Breast epithelium (tissue), 4 donors: ENCODE results near the gene MSL1. TPM values are rescaled to one million over a fixed set of nuclear protein-coding genes. Genes with fewer than 3 reads are reported as not detected.

ENCODE experiments used
- DNase-seq, 2 donors: peaks; one replicate each; pipeline ENCODE4 v3.0.0-alpha.2; 2019; ENCODE audit warnings: low spot score in 2 of 2
- H3K27ac ChIP-seq, 2 donors: fragments of 200-600 bp; sonication (generic) in 1 of 2; one replicate each; pipeline ENCODE4 v1.5.1; 2016 to 2019; ENCODE audit warnings: mild to moderate bottlenecking in 1 of 2
- H3K27me3 ChIP-seq, 2 donors: fragments of 200-600 bp; sonication (generic) in 1 of 2; one replicate each; pipeline versions ENCODE4 v1.5.1 to v1.6.0; 2017 to 2019; ENCODE audit warnings: control low read depth in 1 of 2, mild to moderate bottlenecking in 1 of 2
- H3K36me3 ChIP-seq: fragments of 200-600 bp; one replicate; pipeline ENCODE4 v1.5.1; 2019
- H3K4me1 ChIP-seq, 2 donors: fragments of 200-600 bp; sonication (generic); one replicate each; pipeline ENCODE4 v1.5.1; 2016 to 2019; ENCODE audit warnings: control low read depth in 1 of 2
- H3K4me3 ChIP-seq, 3 donors: fragments of 200-600 bp; sonication (generic); 1 replicate in 2 of 3; 2 replicates in 1 of 3; pipeline ENCODE4 v1.5.1; 2016 to 2019; ENCODE audit warnings: mild to moderate bottlenecking in 3 of 3, moderate library complexity in 2 of 3
- H3K9me3 ChIP-seq, 2 donors: fragments of 200-600 bp; sonication (generic) in 1 of 2; one replicate each; pipeline ENCODE4 v1.5.1; 2016 to 2019; ENCODE audit warnings: control low read depth in 1 of 2
- CTCF ChIP-seq, 3 donors: fragments of 450-650 bp; IDR thresholded peaks; one replicate each; pipeline ENCODE4 v1.5.1; 2016 to 2017; ENCODE audit warnings: antibody characterized with exemption in 3 of 3, mild to moderate bottlenecking in 3 of 3, moderate library complexity in 3 of 3
- POLR2AphosphoS5 ChIP-seq, 3 donors: sonication (generic); formaldehyde crosslinking; IDR thresholded peaks; one replicate each; pipeline ENCODE4 v1.6.1; 2017; ENCODE audit warnings: antibody characterized with exemption in 3 of 3
- intact Hi-C: fragments of 100-400 bp; cut with DNase I; formaldehyde crosslinking; loops from one replicate; pipeline ENCODE4 v1.15.1; 2023; ENCODE audit warnings: low total_unique reads
- total RNA-seq, 3 donors: library from RNA; depleted of rRNA; stranded (reverse); fragments of >200 nt; gene quantifications; one replicate each; pipeline ENCODE4 v1.1.0, GENCODE V29; 2016

The MSL1 gene
- total RNA-seq, 3 donors from 2014 or later: 49.3 to 79.3 (median 78.2) TPM

GRCh38 chr17:40182606-40183005, 60.8 kb downstream of the MSL1 start:
- Histone ChIP-seq H3K36me3 (no peaks in the 10 kb centered on the region), H3K4me1 (peaks cover 0 to 5% of the 10 kb centered on the region in 2 donors), H3K27me3 (no peaks in the 10 kb centered on the region), H3K4me3 (no peak overlapping the region), H3K9me3 (no peaks in the 10 kb centered on the region), H3K27ac (no peak overlapping the region)
- intact Hi-C loops: no loop called here
- DNase-seq: no peak
- TF ChIP-seq CTCF (IDR thresholded peaks at IDR 0.05): no peak
- TF ChIP-seq POLR2AphosphoS5 (IDR thresholded peaks at IDR 0.05): no peak

Other genes starting within 250 kb of the MSL1 start
- 10 to 100 TPM in 2 of 3 donors, 1 to 10 TPM in 1; 9.1 to 19.0 (median 15.8) TPM for gene GSDMB, start 203.3 kb upstream of the MSL1 start, total RNA-seq
- gene ORMDL3, start 194.4 kb upstream of the MSL1 start, total RNA-seq: 100 to 1,000 TPM in 2 of 3 donors, 10 to 100 TPM in 1; 90.5 to 158 (median 104) TPM
- 1 to 10 TPM in 1 of 3 donors, not detected in 2; 1.2 TPM for gene LRRC3C, start 194.2 kb upstream of the MSL1 start, total RNA-seq
- 1 to 10 TPM in 1 of 3 donors, under 1 TPM in 1, not detected in 1; 0.44 to 3.4 TPM for gene GSDMA, start 159.0 kb upstream of the MSL1 start, total RNA-seq
- gene PSMD3, start 141.2 kb upstream of the MSL1 start, total RNA-seq: 10 to 100 TPM; 79.4 to 83.0 (median 81.0) TPM
- 10 to 100 TPM in 1 of 3 donors, under 1 TPM in 1, not detected in 1; 0.32 to 13.0 TPM for gene CSF3, start 106.5 kb upstream of the MSL1 start, total RNA-seq
- 10 to 100 TPM; 50.7 to 74.7 (median 59.7) TPM for gene MED24, start 67.6 kb upstream of the MSL1 start, total RNA-seq
- gene THRA, start 59.0 kb upstream of the MSL1 start, total RNA-seq: 10 to 100 TPM; 41.6 to 61.0 (median 48.1) TPM
- 10 to 100 TPM in 1 of 3 donors, 1 to 10 TPM in 2; 8.8 to 10.5 (median 9.2) TPM for gene NR1D1, start 21.4 kb upstream of the MSL1 start, total RNA-seq
- 10 to 100 TPM; 57.4 to 67.0 (median 65.1) TPM for gene CASC3, start 18.6 kb downstream of the MSL1 start, total RNA-seq
- 10 to 100 TPM in 1 of 3 donors, 1 to 10 TPM in 2; 3.2 to 10.8 (median 5.0) TPM for gene RAPGEFL1, start 55.5 kb downstream of the MSL1 start, total RNA-seq
- 10 to 100 TPM in 2 of 3 donors, 1 to 10 TPM in 1; 8.2 to 12.9 (median 10.8) TPM for gene WIPF2, start 97.3 kb downstream of the MSL1 start, total RNA-seq
- gene CDC6, start 165.9 kb downstream of the MSL1 start, total RNA-seq: under 1 TPM; 0.29 to 0.98 (median 0.80) TPM
- 10 to 100 TPM; 14.2 to 31.2 (median 25.2) TPM for gene RARA, start 187.2 kb downstream of the MSL1 start, total RNA-seq
- not detected for gene GJD3, start 242.8 kb downstream of the MSL1 start, total RNA-seq